Measurements from ENCODE around the gene TMEM40.
"Not testable (repeated sequence)": the region's sequence is repeated elsewhere in the genome, so short reads cannot be mapped to it uniquely, and the experiment has no call there.

TMEM40 gene

GRCh38 chr3:12719984-12720898, 38.8 kb downstream of the TMEM40 start:
- in situ Hi-C loops (cut with HindIII; ENCODE audit: low sequenced_read_pairs), result no loop called here

GRCh38 chr3:12719541-12719940, 39.5 kb downstream of the TMEM40 start:
- in situ Hi-C loops (cut with HindIII; ENCODE audit: low sequenced_read_pairs), result no loop called here

GRCh38 chr3:12716605-12717151, 42.4 kb downstream of the TMEM40 start:
- in situ Hi-C loops (cut with HindIII; ENCODE audit: low sequenced_read_pairs), result no loop called here

GRCh38 chr3:12714278-12714677, 44.8 kb downstream of the TMEM40 start:
- in situ Hi-C loops (cut with HindIII; ENCODE audit: low sequenced_read_pairs), result no loop called here

GRCh38 chr3:12710062-12710461, 49.0 kb downstream of the TMEM40 start:
- in situ Hi-C loops (cut with HindIII; ENCODE audit: low sequenced_read_pairs), result no loop called here

GRCh38 chr3:12709334-12709733, 49.7 kb downstream of the TMEM40 start:
- in situ Hi-C loops (cut with HindIII; ENCODE audit: low sequenced_read_pairs), result no loop called here

- in situ Hi-C loops (cut with HindIII; ENCODE audit: low sequenced_read_pairs), result no loop called here
Observed at GRCh38 chr3:12708584-12709192, 50.4 kb downstream of the TMEM40 start.

- in situ Hi-C loops (cut with HindIII; ENCODE audit: low sequenced_read_pairs), result no loop called here
Observed at GRCh38 chr3:12707449-12707848, 51.6 kb downstream of the TMEM40 start.

- in situ Hi-C loops (cut with HindIII; ENCODE audit: low sequenced_read_pairs), result no loop called here
Observed at GRCh38 chr3:12706504-12707253, 52.4 kb downstream of the TMEM40 start.

- in situ Hi-C loops (cut with HindIII; ENCODE audit: low sequenced_read_pairs), result no loop called here
Observed at GRCh38 chr3:12705981-12706380, 53.1 kb downstream of the TMEM40 start.

- in situ Hi-C loops (cut with HindIII; ENCODE audit: low sequenced_read_pairs), result no loop called here
Observed at GRCh38 chr3:12705374-12705926, 53.6 kb downstream of the TMEM40 start.

- in situ Hi-C loops (cut with HindIII; ENCODE audit: low sequenced_read_pairs), result no loop called here
Observed at GRCh38 chr3:12702501-12702900, 56.6 kb downstream of the TMEM40 start.

GRCh38 chr3:12701601-12702000, 57.5 kb downstream of the TMEM40 start:
- in situ Hi-C loops (cut with HindIII; ENCODE audit: low sequenced_read_pairs), result not testable (repeated sequence)

- in situ Hi-C loops (cut with HindIII; ENCODE audit: low sequenced_read_pairs), result no loop called here
Observed at GRCh38 chr3:12700800-12701199, 58.3 kb downstream of the TMEM40 start.

GRCh38 chr3:12695916-12696315, 63.1 kb downstream of the TMEM40 start:
- in situ Hi-C loops (cut with HindIII; ENCODE audit: low sequenced_read_pairs), result no loop called here

- in situ Hi-C loops (cut with HindIII; ENCODE audit: low sequenced_read_pairs), result no loop called here
Observed at GRCh38 chr3:12695112-12695511, 63.9 kb downstream of the TMEM40 start.

- in situ Hi-C loops (cut with HindIII; ENCODE audit: low sequenced_read_pairs), result no loop called here
Observed at GRCh38 chr3:12692444-12692843, 66.6 kb downstream of the TMEM40 start.

- in situ Hi-C loops (cut with HindIII; ENCODE audit: low sequenced_read_pairs), result no loop called here
Observed at GRCh38 chr3:12689997-12690711, 68.9 kb downstream of the TMEM40 start.

GRCh38 chr3:12687948-12688347, 71.1 kb downstream of the TMEM40 start:
- in situ Hi-C loops (cut with HindIII; ENCODE audit: low sequenced_read_pairs), result no loop called here

- in situ Hi-C loops (cut with HindIII; ENCODE audit: low sequenced_read_pairs), result no loop called here
Observed at GRCh38 chr3:12686096-12686495, 73.0 kb downstream of the TMEM40 start.

Data from endothelial cell of hepatic sinusoid (primary cell).